GM19395 (cell line): ENCODE data around the gene ZNF248.
A peak's percentile ranks its signal among the peaks of the same experiment; 100 is the strongest.

ENCODE experiments used
- ATAC-seq: cut with Tn5 transposase; IDR thresholded peaks from one replicate; pipeline ENCODE4 v1.9.1; 2021; ENCODE audit warnings: mild to moderate bottlenecking, moderate library complexity; ENCODE audit not compliant: unreplicated experiment

ZNF248 gene

DNA sequence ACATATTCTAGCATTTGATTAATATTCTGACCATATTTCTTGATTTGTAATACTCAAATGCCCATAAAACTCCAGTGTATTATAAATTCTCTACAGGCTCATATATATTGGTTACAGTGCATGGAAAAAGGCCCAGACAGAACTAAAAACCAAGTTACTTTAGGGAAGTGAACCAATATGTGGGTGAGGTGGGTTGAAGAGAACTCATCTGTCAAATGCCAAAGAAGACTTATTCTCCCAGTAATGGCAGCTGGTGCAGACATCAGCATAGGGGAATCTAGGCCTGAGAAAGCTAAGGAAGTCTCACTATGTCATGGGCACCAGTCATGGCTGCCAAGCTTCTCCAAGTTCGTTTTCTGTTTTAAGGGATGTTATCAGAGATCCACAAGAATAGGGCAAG is 30.6 kb downstream of the ZNF248 start:
- no peak for ATAC-seq

DNA sequence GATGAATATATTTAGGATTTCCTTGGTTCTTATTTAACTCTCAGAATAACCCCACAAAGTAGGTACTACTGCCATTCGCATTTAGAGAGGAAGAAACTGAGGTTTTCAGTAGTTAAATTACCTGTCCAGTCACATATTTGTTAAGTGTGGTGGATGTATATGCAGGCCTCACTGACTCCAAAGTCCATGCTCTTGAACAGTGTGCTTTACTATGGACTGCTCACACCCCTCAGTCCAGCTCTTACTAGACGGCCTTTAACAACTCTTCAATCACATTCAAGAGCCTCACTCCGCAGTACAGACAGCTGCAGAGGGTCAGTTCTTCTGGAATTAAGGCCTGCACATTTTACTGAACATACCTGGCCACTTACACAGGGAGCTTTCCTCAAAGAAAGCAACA is 36.2 kb downstream of the ZNF248 start:
- no peak for ATAC-seq

DNA sequence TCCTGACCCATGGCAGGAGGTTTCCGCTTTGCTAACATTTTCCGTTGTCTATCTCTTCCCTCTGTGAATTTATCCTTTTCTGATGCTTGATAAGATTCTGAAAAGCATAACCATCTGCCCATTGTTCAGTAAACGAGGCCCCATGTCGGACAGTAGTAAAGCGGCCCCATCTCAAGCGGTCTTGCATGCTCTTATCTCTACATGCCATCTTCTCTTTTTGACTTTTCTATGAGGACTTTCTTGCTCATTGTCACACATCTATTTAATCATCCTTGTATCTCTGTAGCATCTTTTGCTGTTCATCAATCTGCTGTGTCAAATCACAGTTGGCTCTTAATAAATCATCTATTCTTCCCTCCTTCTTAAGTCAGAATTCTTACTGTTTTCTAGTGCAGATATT is 37.6 kb downstream of the ZNF248 start:
- no peak for ATAC-seq

DNA sequence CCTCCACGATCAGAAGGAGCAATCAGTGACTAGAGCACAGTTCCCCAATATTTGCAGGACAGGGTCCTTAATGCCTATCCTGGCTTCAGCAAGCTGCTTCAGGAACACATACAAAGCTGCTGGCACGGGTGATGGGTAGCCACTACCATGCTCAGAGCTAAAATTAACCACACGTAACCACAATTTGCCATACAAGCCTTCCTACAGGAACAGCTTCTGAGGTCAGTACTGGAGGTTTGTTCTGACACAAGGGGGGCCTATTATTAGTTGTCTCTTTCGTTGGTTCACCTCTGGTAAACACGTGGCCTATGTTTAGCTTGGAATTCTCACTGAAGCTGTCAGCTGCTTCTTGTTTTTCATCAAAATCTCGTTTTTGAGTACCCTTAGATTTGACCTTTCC is 41.1 kb downstream of the ZNF248 start:
- ATAC-seq, result no peak

DNA sequence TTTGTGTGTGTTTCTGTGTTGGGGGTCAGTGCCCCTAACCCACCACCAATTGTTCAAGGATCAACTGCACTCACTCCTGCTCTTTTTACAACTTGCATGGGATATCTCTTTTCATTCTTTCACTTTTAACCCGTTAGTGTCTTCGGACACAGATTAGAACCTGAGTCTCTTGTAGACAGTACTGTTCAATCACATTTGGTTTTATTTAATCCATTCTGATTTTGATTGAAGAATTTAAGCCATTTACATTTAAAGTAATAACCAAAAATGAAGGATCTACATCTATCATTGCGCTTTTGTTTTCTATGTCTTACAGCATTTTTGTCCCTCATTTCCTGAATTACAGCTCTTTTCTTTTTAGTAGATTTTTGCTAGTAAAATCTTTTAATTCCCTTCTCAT is 43.6 kb downstream of the ZNF248 start:
- ATAC-seq, result no peak

DNA sequence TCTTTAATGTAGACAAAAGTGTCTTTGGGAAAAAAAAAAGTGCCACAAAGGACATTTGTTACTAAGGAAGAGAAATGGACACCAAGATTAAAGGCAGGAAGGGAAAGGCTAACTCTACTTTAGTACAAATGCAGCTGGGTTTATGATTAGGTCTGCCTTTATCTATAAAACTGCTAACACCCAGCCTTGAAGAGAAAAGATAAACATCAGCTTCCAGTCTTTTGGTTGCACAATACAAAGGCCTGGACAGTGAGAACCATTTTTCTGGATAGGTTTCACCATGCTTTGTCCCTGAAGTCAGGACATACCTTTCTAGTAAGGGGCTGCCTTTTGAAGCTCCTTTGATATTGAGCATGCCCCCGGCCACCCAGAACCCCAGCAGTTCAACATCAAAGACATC is 45.1 kb downstream of the ZNF248 start:
- no peak for ATAC-seq

DNA sequence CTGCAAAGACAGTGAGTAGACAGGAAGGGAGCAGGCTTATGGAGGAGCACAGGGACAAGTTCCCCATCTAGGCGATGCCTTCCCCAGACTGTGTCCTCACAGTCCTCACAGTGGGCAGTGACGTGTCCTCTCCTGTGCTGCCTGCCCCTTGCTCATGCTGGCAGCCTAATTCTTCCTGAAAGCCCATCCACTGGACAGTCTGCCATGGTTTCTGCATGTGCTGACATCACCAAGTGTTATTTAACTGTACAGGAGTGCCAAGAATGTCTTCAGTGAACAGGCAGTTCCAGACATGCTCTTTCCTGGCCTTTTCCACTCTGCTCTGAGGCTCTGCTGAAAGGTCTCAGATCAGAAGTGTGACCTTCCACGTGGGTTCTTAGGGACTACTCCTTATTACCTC is 54.1 kb downstream of the ZNF248 start:
- no peak for ATAC-seq

DNA sequence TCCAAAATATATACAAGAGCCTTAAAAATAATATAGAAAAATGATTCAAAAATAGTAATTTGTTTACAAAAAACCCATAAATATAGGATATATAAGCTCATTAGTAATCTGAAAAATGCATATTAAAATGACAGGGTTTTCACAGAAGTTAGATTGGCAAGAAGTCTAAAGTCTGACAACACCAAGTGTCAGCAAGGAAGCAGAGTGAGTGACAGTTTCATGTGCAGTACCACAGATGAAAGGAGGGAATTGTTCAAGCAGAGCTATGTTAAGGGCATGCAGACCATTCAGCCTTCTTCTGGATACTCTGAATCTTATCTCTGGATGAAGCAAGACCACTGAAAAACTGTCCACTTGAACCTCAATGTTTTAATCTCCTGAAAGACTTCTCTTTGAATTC is 55.9 kb downstream of the ZNF248 start:
- ATAC-seq, result no peak

DNA sequence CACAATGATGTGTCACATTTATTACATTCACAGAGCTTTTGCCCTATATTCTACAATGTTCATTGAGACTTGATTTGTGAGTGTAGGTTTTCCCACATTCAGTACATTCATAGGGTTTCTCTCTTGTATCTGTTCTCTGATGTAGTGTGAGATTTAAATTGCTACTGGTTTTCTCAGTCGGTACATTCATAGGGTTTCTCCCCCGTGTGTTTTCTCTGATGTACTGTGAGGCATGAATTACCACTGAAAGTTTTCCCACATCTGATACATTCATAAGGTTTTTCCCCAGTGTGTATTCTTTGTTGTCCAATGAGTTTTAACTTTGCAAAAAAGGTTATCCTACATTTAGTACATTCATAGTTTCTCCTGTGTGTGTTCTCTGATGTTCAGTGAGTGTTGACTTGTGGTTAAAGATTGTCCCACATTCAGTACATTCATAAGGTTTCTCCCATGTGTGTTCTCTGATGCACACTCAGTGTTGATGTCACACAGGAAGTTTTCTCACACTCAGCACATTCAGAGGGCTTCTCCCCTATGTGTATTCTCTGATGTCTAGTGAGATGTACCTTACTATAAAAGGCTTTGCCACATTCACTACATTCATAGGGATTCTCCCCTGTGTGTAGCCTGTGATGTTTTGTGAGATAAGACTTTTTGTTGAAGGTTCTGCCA is 63.0 kb downstream of the ZNF248 start:
- ATAC-seq, result no peak

DNA sequence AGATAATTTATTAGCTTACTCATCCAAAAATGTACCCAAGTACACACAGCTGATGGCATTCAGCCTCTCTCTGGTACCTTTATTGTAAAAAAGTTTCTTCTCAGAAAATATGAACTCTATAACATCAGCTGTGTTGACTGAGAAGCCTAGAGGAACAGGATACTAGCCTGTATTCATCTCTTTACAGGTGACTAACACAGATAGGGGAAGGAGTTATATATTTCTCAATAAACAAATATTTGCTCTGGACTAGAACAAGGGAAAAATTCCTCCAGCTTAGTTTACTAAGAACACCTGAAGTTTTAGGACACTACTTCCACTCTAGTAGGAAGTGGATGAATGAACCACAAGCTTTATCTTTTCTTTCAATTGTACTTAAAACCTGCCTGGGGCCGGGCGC is 67.8 kb downstream of the ZNF248 start:
- ATAC-seq, result no peak

DNA sequence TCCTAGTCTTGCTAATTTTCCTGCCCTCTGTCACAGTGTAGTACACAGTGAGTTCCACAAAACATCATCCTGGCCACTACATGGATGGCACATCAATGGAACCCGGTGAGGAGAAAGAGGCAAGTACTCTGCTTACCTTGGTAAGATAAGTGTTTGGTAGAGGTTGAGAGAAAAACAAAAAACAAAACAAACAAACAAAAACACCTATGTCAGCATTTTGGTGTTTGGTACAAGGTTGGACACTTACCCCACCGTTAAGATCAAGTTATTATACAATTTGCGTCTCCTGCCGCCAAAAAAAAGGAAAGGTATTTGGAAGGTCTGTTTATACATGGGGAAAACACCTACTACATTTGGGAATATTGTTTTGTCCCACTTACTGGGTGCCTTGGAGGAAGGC is 72.7 kb downstream of the ZNF248 start:
- ATAC-seq, result no peak

DNA sequence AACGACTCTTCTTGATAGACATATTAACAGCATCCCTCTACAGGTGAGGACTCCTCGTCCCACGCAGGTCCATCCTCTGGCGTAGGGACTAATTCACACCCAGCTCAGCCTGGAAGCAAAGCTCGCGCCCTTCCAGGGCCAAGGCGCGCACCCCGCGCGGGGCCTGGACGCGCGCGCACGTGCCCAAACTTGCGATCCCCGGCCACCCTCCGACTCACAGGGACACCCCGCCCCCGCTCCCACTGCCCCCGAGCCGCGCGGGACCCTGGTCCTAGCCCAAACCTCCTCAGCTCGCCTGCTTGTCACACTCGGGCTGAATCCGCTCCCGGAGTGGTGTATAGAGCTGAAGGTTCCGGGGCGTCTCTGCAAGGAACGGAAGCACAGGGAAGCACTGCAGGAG is 76.9 kb downstream of the ZNF248 start:
- no peak for ATAC-seq

DNA sequence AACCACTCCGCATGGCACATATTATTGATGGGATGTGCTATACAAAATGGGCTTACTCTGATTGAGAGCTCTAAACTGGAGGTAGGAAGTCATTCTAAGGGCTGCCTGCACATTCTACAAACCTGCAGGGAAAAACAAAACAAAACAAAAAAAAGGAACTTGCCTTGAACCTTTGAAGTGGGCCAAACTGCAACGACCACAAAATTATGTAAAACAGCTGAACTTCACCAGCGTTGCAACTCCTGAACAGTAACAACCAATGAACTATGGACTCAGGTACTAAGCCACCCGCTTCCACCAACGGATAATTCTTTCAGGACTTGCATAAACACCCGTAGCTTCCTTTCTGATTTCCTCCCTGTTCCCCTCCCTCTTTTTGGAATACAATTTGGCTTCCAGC is 80.4 kb downstream of the ZNF248 start:
- ATAC-seq, result no peak

DNA sequence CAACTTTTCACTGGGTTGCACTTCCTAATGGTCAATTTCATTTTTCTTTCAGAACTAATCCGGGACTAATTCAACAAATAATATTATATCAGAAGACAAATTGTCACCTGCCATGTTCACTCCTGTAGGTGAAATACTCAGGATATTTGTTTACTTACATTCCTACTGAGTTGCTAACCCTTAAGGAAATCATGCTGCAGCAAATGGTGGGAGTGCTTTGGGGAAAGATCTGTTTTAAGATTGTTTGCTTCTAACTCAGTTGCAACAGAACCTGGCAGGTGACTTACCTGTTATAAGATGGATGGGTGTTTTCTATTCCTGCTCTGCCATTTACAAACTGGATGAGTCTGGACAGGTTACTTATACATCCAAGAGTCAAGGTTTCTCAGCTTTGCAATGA is 81.8 kb downstream of the ZNF248 start:
- ATAC-seq, result no peak

DNA sequence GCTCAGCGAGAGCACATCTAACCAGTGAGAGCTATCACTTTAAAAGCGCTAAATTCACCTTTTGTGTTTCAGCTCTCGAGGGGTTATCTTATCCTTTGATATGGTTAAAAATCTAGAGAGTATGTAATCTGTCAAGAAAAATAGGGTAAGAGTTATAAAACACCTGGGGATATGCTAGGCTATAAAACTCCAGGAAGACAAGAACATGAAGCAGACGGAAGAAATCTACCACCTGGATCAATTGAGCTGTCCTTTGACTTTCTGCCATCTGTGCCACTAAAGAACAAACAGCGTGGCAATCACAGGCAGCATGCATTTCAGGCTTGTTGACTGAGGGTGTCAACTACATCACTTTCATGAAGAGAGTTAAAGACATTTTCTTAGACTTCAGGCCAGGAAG is 83.1 kb downstream of the ZNF248 start:
- ATAC-seq, result no peak

DNA sequence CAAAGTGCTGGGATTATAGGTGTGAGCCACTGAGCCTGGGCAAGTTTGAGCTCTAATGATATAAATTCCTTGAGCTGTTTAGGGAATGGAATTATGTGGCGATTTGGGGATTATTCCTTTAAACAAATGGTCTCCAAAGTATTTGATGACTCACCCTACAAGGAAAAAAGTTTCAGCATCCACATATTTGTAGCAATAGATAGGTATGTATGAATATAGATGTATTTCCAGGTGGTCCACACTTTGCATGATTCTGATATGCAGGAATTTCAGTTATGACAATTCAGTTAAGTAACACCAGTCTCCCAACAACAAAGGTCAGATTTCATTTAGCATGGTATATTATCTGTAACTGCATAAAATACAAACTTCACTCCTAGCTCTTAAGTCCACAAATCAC is 92.2 kb downstream of the ZNF248 start:
- no peak for ATAC-seq

DNA sequence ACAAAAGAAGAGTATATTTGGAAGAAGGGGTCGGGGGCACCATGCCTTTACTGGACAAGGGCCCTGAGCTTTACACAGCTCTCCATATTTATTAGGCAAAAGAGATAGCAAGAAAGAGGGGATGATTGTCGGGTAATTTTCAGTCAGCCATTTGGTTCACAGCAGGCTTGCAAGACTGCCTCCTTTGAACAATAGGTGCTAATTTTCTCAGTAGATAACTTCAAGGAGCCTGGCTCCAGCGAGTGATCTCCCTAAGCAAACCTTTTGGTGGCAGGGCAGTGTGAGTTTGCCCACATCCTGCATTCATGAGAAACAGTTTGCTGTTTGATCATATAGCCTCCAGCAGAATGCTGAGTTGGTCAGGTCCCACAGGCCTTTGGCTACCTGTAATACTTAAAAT is 94.3 kb downstream of the ZNF248 start:
- ATAC-seq, result no peak

DNA sequence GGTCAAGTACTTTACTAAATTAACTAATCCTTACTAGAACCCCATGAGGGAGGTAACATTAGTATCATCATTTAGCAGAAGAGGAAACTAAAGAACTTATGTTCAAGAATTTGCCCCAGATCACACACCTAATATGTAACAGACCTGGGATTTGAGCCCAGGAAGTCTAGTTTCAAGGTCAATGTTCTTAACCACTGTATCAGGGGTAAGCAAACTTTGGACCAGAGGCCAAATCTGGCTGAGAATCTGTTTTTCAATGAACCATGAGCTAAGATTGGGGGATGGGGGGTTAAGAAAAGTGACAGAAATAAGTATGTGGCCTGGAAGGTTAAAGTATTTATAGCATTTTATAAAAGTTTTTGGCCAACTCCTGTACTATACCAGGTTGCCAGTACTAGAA is 95.1 kb downstream of the ZNF248 start:
- no peak for ATAC-seq

DNA sequence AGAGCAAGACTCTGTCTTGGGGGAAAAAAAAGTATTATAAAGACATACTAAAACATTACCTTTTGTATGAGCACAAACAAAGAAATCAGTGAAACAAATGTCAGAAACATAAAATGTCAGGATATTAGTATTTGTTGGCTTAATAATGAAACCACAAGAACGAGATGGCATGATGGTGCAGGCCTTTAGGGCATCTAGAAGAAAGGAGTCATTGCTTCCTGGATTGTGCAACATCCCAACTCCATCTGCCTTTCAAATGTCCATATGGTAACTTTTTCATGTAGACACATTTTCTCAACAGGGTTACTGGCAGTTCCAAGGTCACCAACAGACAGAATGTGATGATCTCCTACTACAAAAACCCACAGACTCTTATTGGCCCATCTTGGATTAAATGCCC is 96.6 kb downstream of the ZNF248 start:
- no peak for ATAC-seq

DNA sequence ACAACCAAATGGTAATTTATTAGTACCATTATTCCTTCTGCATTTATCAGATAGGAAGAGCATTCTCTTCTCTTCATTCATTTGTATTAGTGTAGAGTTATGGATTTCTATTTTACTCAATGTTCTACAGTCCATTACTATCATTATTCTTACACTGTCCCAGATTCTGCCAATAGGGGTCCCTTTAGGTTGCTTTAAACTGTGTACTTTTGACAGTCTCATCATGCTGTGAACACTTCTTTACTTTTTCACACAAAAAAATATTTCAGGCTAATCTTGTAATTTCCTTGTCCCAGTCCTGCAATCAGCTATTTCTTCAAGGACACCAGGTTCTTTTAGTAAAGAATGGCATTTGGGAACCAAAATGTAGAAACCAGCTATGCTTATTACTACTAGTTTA is 99.3 kb downstream of the ZNF248 start:
- ATAC-seq, result no peak

DNA sequence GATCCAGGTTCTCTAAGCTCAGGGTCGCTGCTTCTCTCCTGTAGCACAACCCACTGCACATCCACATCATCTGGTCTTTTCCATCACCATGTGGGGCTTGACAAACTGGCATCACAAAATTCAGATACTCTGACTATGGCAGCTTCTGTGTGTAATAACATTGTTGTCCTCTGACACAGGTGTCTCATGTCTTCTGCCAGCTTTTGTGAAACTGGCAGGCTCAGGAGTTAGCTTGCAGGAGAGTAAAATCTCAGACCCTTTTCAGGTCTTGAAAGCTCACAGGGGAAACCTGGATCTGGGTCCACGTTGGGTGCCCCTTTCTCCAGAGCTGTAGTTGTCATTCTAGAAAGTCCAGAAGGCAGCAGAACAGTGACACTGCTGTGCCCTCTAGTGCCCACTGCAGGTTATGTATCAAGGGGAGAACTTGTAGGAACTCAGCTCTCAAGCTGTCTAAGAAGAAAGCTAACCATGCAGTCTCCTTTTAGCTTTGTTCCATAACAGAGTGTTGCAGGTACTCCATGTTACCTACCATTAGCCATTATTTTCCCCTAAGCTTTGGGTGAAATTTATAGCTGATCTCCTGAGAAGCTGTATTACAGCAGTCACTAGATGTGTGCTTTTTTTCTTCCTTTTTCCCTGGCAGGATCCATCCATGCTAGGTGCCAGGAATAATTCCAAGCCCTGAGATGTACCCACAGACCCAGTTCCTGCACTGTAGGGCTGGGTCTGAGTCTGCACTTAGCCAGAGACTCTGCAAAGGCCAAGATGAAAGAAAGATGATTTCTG is 102.7 kb downstream of the ZNF248 start:
- ATAC-seq, result peak; percentile 69

DNA sequence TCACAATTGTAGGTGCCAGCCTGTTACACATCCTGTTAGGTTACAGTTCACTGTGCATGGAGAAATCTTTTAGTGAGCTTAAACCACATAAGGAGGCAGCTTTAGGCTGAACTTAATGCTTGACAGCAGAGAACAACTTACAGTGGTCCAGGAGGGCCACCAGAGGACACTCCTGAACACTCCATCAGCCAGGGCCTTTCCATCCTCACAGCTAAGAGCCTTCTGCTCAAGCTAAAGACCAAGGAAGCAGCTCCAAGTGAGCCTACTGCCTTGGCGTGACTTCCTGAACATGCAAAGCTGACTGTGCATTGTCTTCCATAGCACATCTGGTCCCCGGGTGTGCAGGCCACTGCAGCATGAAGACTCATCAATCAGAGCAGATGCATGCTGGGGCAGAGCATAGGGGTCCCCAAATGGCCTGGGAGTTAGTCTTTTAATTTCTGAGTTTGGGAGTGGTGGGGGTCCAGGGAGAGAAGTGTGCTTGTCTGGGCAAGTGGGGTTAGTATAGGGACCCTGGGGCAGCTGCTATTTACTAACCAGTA is 105.0 kb downstream of the ZNF248 start:
- no peak for ATAC-seq

DNA sequence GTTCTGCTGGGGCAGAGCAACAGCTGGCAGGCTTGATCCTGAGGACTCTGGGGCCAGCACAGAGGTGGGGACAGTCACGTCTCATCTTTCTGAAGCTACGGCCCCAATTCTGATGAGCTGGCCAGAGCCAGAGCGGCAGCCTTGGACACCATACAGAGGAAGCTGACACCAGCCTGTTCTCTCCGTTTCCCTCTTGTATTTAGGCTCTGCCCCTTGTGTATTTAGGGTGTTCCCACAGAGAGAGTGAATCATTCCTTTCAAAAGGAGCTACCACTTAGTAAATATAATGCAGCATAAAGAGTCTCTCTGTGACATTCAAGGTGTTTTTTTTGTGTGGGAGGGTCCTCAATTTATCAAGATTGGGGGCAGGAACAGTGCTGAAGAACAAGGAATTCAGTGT is 109.2 kb downstream of the ZNF248 start:
- ATAC-seq, result no peak
